ENCODE measurements around the gene SHCBP1L.

Gene SHCBP1L

GRCh38 chr1:182885591-182885990, 67.4 kb downstream of the SHCBP1L start:
- peaks cover 5% of the 10 kb centered on the region; the same call in 1 of the 2 replicates for H3F3A ChIP-seq (ENCODE audit: insufficient read depth, low read length)
- H3K27ac ChIP-seq (ENCODE audit: low read length) = no peak overlapping the region
- H3K4me3 ChIP-seq (ENCODE audit: low read length) = no peak overlapping the region
- 0 out of 2 replicates have a peak, but pooled peaks cover under 1% of the 10 kb centered on the region for H3K79me2 ChIP-seq (ENCODE audit: low read length)
- no peaks in the 10 kb centered on the region for H3K27me3 ChIP-seq (replicated peaks; ENCODE audit: insufficient read depth, low read length)
- no peaks in the 10 kb centered on the region for H4K20me1 ChIP-seq (ENCODE audit: insufficient read depth, low read length)
- DNase-seq = no peak
- no peak overlapping the region for H2AFZ ChIP-seq (ENCODE audit: low read length)
- no peak overlapping the region for H3K4me2 ChIP-seq (ENCODE audit: low read depth, low read length)
- H3K9ac ChIP-seq (ENCODE audit: low read length) = no peak overlapping the region
- TF ChIP-seq EZH2phosphoT487 (IDR thresholded peaks at IDR 0.05; ENCODE audit: low read length) (no peak), EZH2 (optimal IDR thresholded peaks at IDR 0.05; ENCODE audit: low read depth, low read length) (no peak), CTCF (IDR thresholded peaks at IDR 0.05; ENCODE audit: low read length) (no peak)
- H3K4me1 ChIP-seq (ENCODE audit: low read length) = no peaks in the 10 kb centered on the region
- H3K36me3 ChIP-seq (replicated peaks; ENCODE audit: insufficient read depth, low read length) = peaks cover 63% of the 10 kb centered on the region
- no peaks in the 10 kb centered on the region for H3K9me2 ChIP-seq (replicated peaks; ENCODE audit: insufficient read depth, low read length)
- H3K9me3 ChIP-seq (replicated peaks; ENCODE audit: insufficient read depth, low read length) = no peaks in the 10 kb centered on the region

GRCh38 chr1:182884872-182885271, 68.1 kb downstream of the SHCBP1L start:
- H3K4me3 ChIP-seq (ENCODE audit: low read length) = no peak overlapping the region
- H3K4me2 ChIP-seq (ENCODE audit: low read depth, low read length) = no peak overlapping the region
- H3K9me2 ChIP-seq (replicated peaks; ENCODE audit: insufficient read depth, low read length) = no peaks in the 10 kb centered on the region
- H3F3A ChIP-seq (ENCODE audit: insufficient read depth, low read length) = peaks cover 5% of the 10 kb centered on the region; the same call in 1 of the 2 replicates
- TF ChIP-seq EZH2 (optimal IDR thresholded peaks at IDR 0.05; ENCODE audit: low read depth, low read length) = no peak
- no peak overlapping the region for H2AFZ ChIP-seq (ENCODE audit: low read length)
- H3K27me3 ChIP-seq (replicated peaks; ENCODE audit: insufficient read depth, low read length) = no peaks in the 10 kb centered on the region
- no peaks in the 10 kb centered on the region for H3K9me3 ChIP-seq (replicated peaks; ENCODE audit: insufficient read depth, low read length)
- 0 out of 2 replicates have a peak, but pooled peaks cover 5% of the 10 kb centered on the region for H3K79me2 ChIP-seq (ENCODE audit: low read length)
- H3K4me1 ChIP-seq (ENCODE audit: low read length) = no peaks in the 10 kb centered on the region
- H4K20me1 ChIP-seq (ENCODE audit: insufficient read depth, low read length) = no peaks in the 10 kb centered on the region
- no peak overlapping the region for H3K27ac ChIP-seq (ENCODE audit: low read length)
- H3K36me3 ChIP-seq (replicated peaks; ENCODE audit: insufficient read depth, low read length) = peaks cover 70% of the 10 kb centered on the region
- no peak overlapping the region for H3K9ac ChIP-seq (ENCODE audit: low read length)
- DNase-seq = no peak

GRCh38 chr1:182877842-182878241, 75.1 kb downstream of the SHCBP1L start:
- no peak overlapping the region for H2AFZ ChIP-seq (ENCODE audit: low read length)
- no peak overlapping the region for H3K4me3 ChIP-seq (ENCODE audit: low read length)
- H3K9me3 ChIP-seq (replicated peaks; ENCODE audit: insufficient read depth, low read length) = no peaks in the 10 kb centered on the region
- peaks cover 20% of the 10 kb centered on the region for H3K79me2 ChIP-seq (ENCODE audit: low read length)
- no peak overlapping the region for H3K4me2 ChIP-seq (ENCODE audit: low read depth, low read length)
- no peak for DNase-seq
- no peaks in the 10 kb centered on the region for H3K4me1 ChIP-seq (ENCODE audit: low read length)
- H4K20me1 ChIP-seq (ENCODE audit: insufficient read depth, low read length) = no peaks in the 10 kb centered on the region
- no peaks in the 10 kb centered on the region for H3K27me3 ChIP-seq (replicated peaks; ENCODE audit: insufficient read depth, low read length)
- no peaks in the 10 kb centered on the region for H3F3A ChIP-seq (ENCODE audit: insufficient read depth, low read length)
- no peaks in the 10 kb centered on the region for H3K9me2 ChIP-seq (replicated peaks; ENCODE audit: insufficient read depth, low read length)
- peaks cover 77% of the 10 kb centered on the region for H3K36me3 ChIP-seq (replicated peaks; ENCODE audit: insufficient read depth, low read length)
- H3K27ac ChIP-seq (ENCODE audit: low read length) = no peak overlapping the region
- TF ChIP-seq EZH2 (optimal IDR thresholded peaks at IDR 0.05; ENCODE audit: low read depth, low read length) (no peak), EZH2phosphoT487 (IDR thresholded peaks at IDR 0.05; ENCODE audit: low read length) (no peak), CTCF (IDR thresholded peaks at IDR 0.05; ENCODE audit: low read length) (no peak)
- no peak overlapping the region for H3K9ac ChIP-seq (ENCODE audit: low read length)

GRCh38 chr1:182877331-182877730, 75.6 kb downstream of the SHCBP1L start:
- H3K27me3 ChIP-seq (replicated peaks; ENCODE audit: insufficient read depth, low read length) = no peaks in the 10 kb centered on the region
- H3F3A ChIP-seq (ENCODE audit: insufficient read depth, low read length) = no peaks in the 10 kb centered on the region
- H3K9me2 ChIP-seq (replicated peaks; ENCODE audit: insufficient read depth, low read length) = no peaks in the 10 kb centered on the region
- no peak overlapping the region for H3K4me2 ChIP-seq (ENCODE audit: low read depth, low read length)
- no peak overlapping the region for H3K4me3 ChIP-seq (ENCODE audit: low read length)
- H2AFZ ChIP-seq (ENCODE audit: low read length) = no peak overlapping the region
- H3K9me3 ChIP-seq (replicated peaks; ENCODE audit: insufficient read depth, low read length) = no peaks in the 10 kb centered on the region
- H4K20me1 ChIP-seq (ENCODE audit: insufficient read depth, low read length) = no peaks in the 10 kb centered on the region
- peaks cover 25% of the 10 kb centered on the region for H3K79me2 ChIP-seq (ENCODE audit: low read length)
- no peak overlapping the region for H3K9ac ChIP-seq (ENCODE audit: low read length)
- H3K36me3 ChIP-seq (replicated peaks; ENCODE audit: insufficient read depth, low read length) = peaks cover 78% of the 10 kb centered on the region
- TF ChIP-seq EZH2 (optimal IDR thresholded peaks at IDR 0.05; ENCODE audit: low read depth, low read length) = no peak
- no peak for TF ChIP-seq CTCF (IDR thresholded peaks at IDR 0.05; ENCODE audit: low read length)
- no peak for TF ChIP-seq EZH2phosphoT487 (IDR thresholded peaks at IDR 0.05; ENCODE audit: low read length)
- no peaks in the 10 kb centered on the region for H3K4me1 ChIP-seq (ENCODE audit: low read length)
- DNase-seq = no peak
- H3K27ac ChIP-seq (ENCODE audit: low read length) = no peak overlapping the region

Data from MM.1S (cell line).